ENCODE data around the gene BARD1.

Gene BARD1

GRCh38 chr2:214747992-214748391 is 61.5 kb downstream of the BARD1 start:
- H3K9me3 ChIP-seq (ENCODE audit: insufficient read depth, low read depth, low read length): no peaks in the 10 kb centered on the region
- TF ChIP-seq EZH2phosphoT487 (IDR thresholded peaks at IDR 0.05; ENCODE audit: borderline replicate concordance) (no peak), CTCF (conservative IDR thresholded peaks at IDR 0.05; ENCODE audit: low read length) (no peak)
- no peaks in the 10 kb centered on the region for H3K27me3 ChIP-seq (ENCODE audit: insufficient read depth, low read length, poor library complexity, severe bottlenecking)
- no peaks in the 10 kb centered on the region for H3K4me1 ChIP-seq (ENCODE audit: insufficient read depth, low read length, poor library complexity, severe bottlenecking)
- H4K20me1 ChIP-seq (ENCODE audit: insufficient read depth, low read length, poor library complexity, severe bottlenecking): no peaks in the 10 kb centered on the region
- H2AFZ ChIP-seq (ENCODE audit: low read length): no peak overlapping the region
- no peak overlapping the region for H3K9ac ChIP-seq (ENCODE audit: low read depth, low read length, poor library complexity, severe bottlenecking)
- H3K79me2 ChIP-seq (ENCODE audit: insufficient read depth, low read length): peaks cover 9% of the 10 kb centered on the region; the same call in 1 of the 2 replicates
- no peak overlapping the region for H3K4me2 ChIP-seq (ENCODE audit: low read depth, low read length, poor library complexity, severe bottlenecking)
- peaks cover 75% of the 10 kb centered on the region; the same call in 1 of the 2 replicates for H3K36me3 ChIP-seq (ENCODE audit: insufficient read depth, low read length)
- H3K4me3 ChIP-seq (ENCODE audit: low read length, poor library complexity, severe bottlenecking): no peak overlapping the region
- no peaks in the 10 kb centered on the region for H3K9me2 ChIP-seq (replicated peaks; ENCODE audit: low read depth, low read length)
- H3F3A ChIP-seq (ENCODE audit: low read depth): no peaks in the 10 kb centered on the region

GRCh38 chr2:214742119-214742518 is 67.4 kb downstream of the BARD1 start:
- H3K9ac ChIP-seq (ENCODE audit: low read depth, low read length, poor library complexity, severe bottlenecking): no peak overlapping the region
- no peaks in the 10 kb centered on the region for H3K27me3 ChIP-seq (ENCODE audit: insufficient read depth, low read length, poor library complexity, severe bottlenecking)
- H3K79me2 ChIP-seq (ENCODE audit: insufficient read depth, low read length): peaks cover 9% of the 10 kb centered on the region; the same call in 1 of the 2 replicates
- no peaks in the 10 kb centered on the region for H3K9me3 ChIP-seq (ENCODE audit: insufficient read depth, low read depth, low read length)
- H3K9me2 ChIP-seq (replicated peaks; ENCODE audit: low read depth, low read length): no peaks in the 10 kb centered on the region
- H2AFZ ChIP-seq (ENCODE audit: low read length): no peak overlapping the region
- no peaks in the 10 kb centered on the region for H3K4me1 ChIP-seq (ENCODE audit: insufficient read depth, low read length, poor library complexity, severe bottlenecking)
- H3K4me3 ChIP-seq (ENCODE audit: low read length, poor library complexity, severe bottlenecking): no peak overlapping the region
- H4K20me1 ChIP-seq (ENCODE audit: insufficient read depth, low read length, poor library complexity, severe bottlenecking): no peaks in the 10 kb centered on the region
- no peak for TF ChIP-seq CTCF (conservative IDR thresholded peaks at IDR 0.05; ENCODE audit: low read length)
- no peak for TF ChIP-seq EZH2phosphoT487 (IDR thresholded peaks at IDR 0.05; ENCODE audit: borderline replicate concordance)
- no peak overlapping the region for H3K4me2 ChIP-seq (ENCODE audit: low read depth, low read length, poor library complexity, severe bottlenecking)
- H3F3A ChIP-seq (ENCODE audit: low read depth): no peaks in the 10 kb centered on the region
- peaks cover 77% of the 10 kb centered on the region for H3K36me3 ChIP-seq (ENCODE audit: insufficient read depth, low read length)

DNA sequence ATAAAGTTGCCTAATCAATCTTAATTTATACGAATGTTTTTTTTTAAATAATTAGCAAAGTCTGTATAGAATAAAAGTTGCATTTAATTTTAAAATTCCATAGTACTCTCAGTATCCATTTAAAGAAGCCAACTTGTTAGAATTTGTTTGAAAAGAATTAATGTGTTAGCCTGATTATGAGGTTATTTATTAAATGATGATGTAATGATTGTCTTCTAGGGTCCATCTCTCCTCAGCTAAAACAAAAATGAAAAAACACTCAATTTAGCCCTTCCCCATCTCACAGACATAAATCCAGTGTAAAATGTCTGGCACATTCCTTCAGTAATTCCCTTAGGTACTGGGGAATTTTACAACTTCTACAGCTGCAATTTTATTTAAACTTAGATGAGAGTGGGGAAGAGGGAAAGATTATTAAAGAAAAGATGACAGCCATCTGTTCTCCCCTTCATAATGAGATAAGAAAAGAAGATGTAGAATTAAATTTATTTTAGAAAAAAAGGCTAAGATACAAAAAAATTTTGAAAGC is 68.6 kb downstream of the BARD1 start:
- Histone ChIP-seq H2AFZ (ENCODE audit: low read length) (no peak overlapping the region), H3K9me3 (ENCODE audit: insufficient read depth, low read depth, low read length) (no peaks in the 10 kb centered on the region), H3K27me3 (ENCODE audit: insufficient read depth, low read length, poor library complexity, severe bottlenecking) (no peaks in the 10 kb centered on the region), H3K4me1 (ENCODE audit: insufficient read depth, low read length, poor library complexity, severe bottlenecking) (no peaks in the 10 kb centered on the region), H3K79me2 (ENCODE audit: insufficient read depth, low read length) (peaks cover 4% of the 10 kb centered on the region; the same call in 1 of the 2 replicates), H3K4me2 (ENCODE audit: low read depth, low read length, poor library complexity, severe bottlenecking) (no peak overlapping the region), H3K4me3 (ENCODE audit: low read length, poor library complexity, severe bottlenecking) (no peak overlapping the region), H3K9me2 (replicated peaks; ENCODE audit: low read depth, low read length) (no peaks in the 10 kb centered on the region), H4K20me1 (ENCODE audit: insufficient read depth, low read length, poor library complexity, severe bottlenecking) (no peaks in the 10 kb centered on the region), H3K9ac (ENCODE audit: low read depth, low read length, poor library complexity, severe bottlenecking) (no peak overlapping the region), H3F3A (ENCODE audit: low read depth) (no peaks in the 10 kb centered on the region), H3K36me3 (ENCODE audit: insufficient read depth, low read length) (peaks cover 81% of the 10 kb centered on the region)
- no peak for TF ChIP-seq CTCF (conservative IDR thresholded peaks at IDR 0.05; ENCODE audit: low read length)
- TF ChIP-seq EZH2phosphoT487 (IDR thresholded peaks at IDR 0.05; ENCODE audit: borderline replicate concordance): no peak

Data from Loucy (cell line).